T-cell (primary cell): Measurements from ENCODE around the gene EIF5AL1. TPM values are rescaled to one million over a fixed set of nuclear protein-coding genes. Genes with fewer than 3 reads are reported as not detected.

Experiments used
- ATAC-seq, 4 experiments: fragments of 200-7000 bp in 3 of 4; fragments of 150-1000 bp in 1 of 4; cut with Tn5 transposase; replicated peaks in 1 of 4; 1 replicate in 3 of 4; 2 replicates in 1 of 4; pipeline ENCODE4 v1.10.0; 2021; ENCODE audit warnings: moderate library complexity in 3 of 4, mild to moderate bottlenecking in 2 of 4, moderate number of reproducible peaks in 1 of 4
- CTCF ChIA-PET, 2 donors: fragments of 300-600 bp; sonication (Branson Sonifier 250); formaldehyde crosslinking; loops; one replicate each; lab custom pipeline; 2022; ENCODE audit warnings: antibody characterized with exemption in 2 of 2; lab: Charles Lee
- POLR2A ChIA-PET, 2 donors: fragments of 300-600 bp; sonication (Branson Sonifier 250); formaldehyde crosslinking; loops; one replicate each; lab custom pipeline; 2022; ENCODE audit warnings: antibody characterized with exemption in 2 of 2; lab: Charles Lee
- DNase-seq, 35 experiments: peaks; one replicate each; pipeline versions ENCODE4 v3.0.0 to v3.0.0-alpha.2; 2013 to 2023
- H3K27ac ChIP-seq: one replicate; pipeline ENCODE4 v1.5.1; 2013; ENCODE audit warnings: low read length
- H3K27me3 ChIP-seq, 2 experiments: replicated peaks in 1 of 2; 1 replicate in 1 of 2; 2 replicates in 1 of 2; pipeline versions ENCODE4 v1.6.1 to v1.7.0; 2013; ENCODE audit warnings: low read length in 1 of 2, mixed read lengths in 1 of 2; ENCODE audit not compliant: control insufficient read depth in 2 of 2, insufficient read depth in 2 of 2; ENCODE audit errors: extremely low read depth in 1 of 2
- H3K36me3 ChIP-seq, 2 donors: 1 replicate in 1 of 2; 2 replicates in 1 of 2; pipeline versions ENCODE4 v1.6.1 to v1.7.0; 2013; ENCODE audit warnings: low read length in 1 of 2; ENCODE audit not compliant: control insufficient read depth in 2 of 2, insufficient read depth in 1 of 2; ENCODE audit errors: extremely low read depth in 1 of 2
- H3K4me1 ChIP-seq, 2 experiments: 1 replicate in 1 of 2; 2 replicates in 1 of 2; pipeline versions ENCODE4 v1.6.1 to v1.7.0; 2013; ENCODE audit warnings: low read length in 2 of 2, mixed read lengths in 1 of 2; ENCODE audit not compliant: insufficient read depth in 2 of 2, control insufficient read depth in 1 of 2; ENCODE audit errors: extremely low read depth in 1 of 2
- H3K4me3 ChIP-seq, 2 donors: 1 replicate in 1 of 2; 2 replicates in 1 of 2; pipeline versions ENCODE4 v1.5.1 to v1.7.0; 2013; ENCODE audit warnings: mild to moderate bottlenecking in 2 of 2, low read length in 1 of 2, moderate library complexity in 1 of 2; ENCODE audit not compliant: control insufficient read depth in 1 of 2; ENCODE audit errors: extremely low read depth in 1 of 2
- H3K9me3 ChIP-seq: 2 replicates; pipeline ENCODE4 v1.7.0; 2013
- H3K27ac Mint-ChIP-seq, 2 donors: one replicate each; pipeline ENCODE4 v1.8.0; 2020 to 2021; ENCODE audit warnings: mild to moderate bottlenecking in 2 of 2, mixed read lengths in 2 of 2
- H3K27me3 Mint-ChIP-seq, 2 donors: one replicate each; pipeline ENCODE4 v1.8.0; 2021 to 2022; ENCODE audit warnings: mixed read lengths in 2 of 2
- H3K36me3 Mint-ChIP-seq: one replicate; pipeline ENCODE4 v1.8.0; 2021; ENCODE audit warnings: mixed read lengths
- H3K4me1 Mint-ChIP-seq, 3 donors: one replicate each; pipeline ENCODE4 v1.8.0; 2020 to 2022; ENCODE audit warnings: mixed read lengths in 3 of 3, mild to moderate bottlenecking in 1 of 3
- H3K4me3 Mint-ChIP-seq, 3 donors: one replicate each; pipeline ENCODE4 v1.8.0; 2020 to 2022; ENCODE audit warnings: mild to moderate bottlenecking in 3 of 3, mixed read lengths in 3 of 3, moderate library complexity in 3 of 3
- H3K9me3 Mint-ChIP-seq, 3 donors: one replicate each; pipeline ENCODE4 v1.8.0; 2020 to 2022; ENCODE audit warnings: mixed read lengths in 3 of 3
- WGBS: methylation state at CpG from one replicate; pipeline ENCODE4 v1.1.5; 2013; ENCODE audit warnings: missing lambda C conversion rate; ENCODE audit not compliant: insufficient coverage; 5-methylcytosine and 5-hydroxymethylcytosine counted together
- total RNA-seq, 35 experiments: library from RNA in 6 of 35; stranded (reverse) in 6 of 35; fragments of 120-200 nt in 1 of 35; gene quantifications; one replicate each; pipeline versions ENCODE4 v1.2.1 to v1.2.4 and lab custom pipeline; 2013 to 2026

The EIF5AL1 gene
- total RNA-seq, 5 donors from 2014 or later (not counting 1 experiment from before 2014, with no cell fraction given), result 0.10 to 0.28 (median 0.19) TPM; not detected in 2

- CTCF ChIA-PET, result interaction anchor here in 1 of 2 donors (1.1 kb wide), 1 partner anchor 9 kb away, joined by 6 read pairs; no protein-coding TSS in a partner anchor
- H3K4me1 ChIP-seq, result no peaks in the 10 kb centered on the region
- H3K36me3 ChIP-seq, result no peaks in the 10 kb centered on the region
- no peaks in the 10 kb centered on the region for H3K4me1 Mint-ChIP-seq
- no peak for ATAC-seq
- no peaks in the 10 kb centered on the region for H3K9me3 ChIP-seq
- POLR2A ChIA-PET, result no interaction called here
- H3K27me3 Mint-ChIP-seq, result peaks cover 0 to 5% of the 10 kb centered on the region in 2 donors
- H3K4me3 Mint-ChIP-seq, result no peak overlapping the region
- no peak overlapping the region for H3K4me3 ChIP-seq
- H3K27ac ChIP-seq, result no peak overlapping the region
- H3K27me3 ChIP-seq, result peaks cover 0 to 5% of the 10 kb centered on the region in 2 experiments
- no peak for DNase-seq
- WGBS, result 83% methylated on average over 7 of the region's 9 CpGs
- no peaks in the 10 kb centered on the region for H3K9me3 Mint-ChIP-seq
- H3K27ac Mint-ChIP-seq, result no peak overlapping the region
- no peaks in the 10 kb centered on the region for H3K36me3 Mint-ChIP-seq
These were observed 21.8 kb upstream of the EIF5AL1 start for GRCh38 chr10:79490400-79491142.

GRCh38 chr10:79491143-79491835, 21.0 kb upstream of the EIF5AL1 start:
- DNase-seq, result no peak
- no peaks in the 10 kb centered on the region for H3K4me1 Mint-ChIP-seq
- H3K9me3 ChIP-seq, result no peaks in the 10 kb centered on the region
- peaks cover 3 to 8% of the 10 kb centered on the region in 2 donors for H3K27me3 Mint-ChIP-seq
- H3K27ac Mint-ChIP-seq, result no peak overlapping the region
- no peaks in the 10 kb centered on the region for H3K36me3 ChIP-seq
- no peak overlapping the region for H3K4me3 ChIP-seq
- WGBS, result no CpG with 5 or more reads among the region's 6 CpGs
- CTCF ChIA-PET, result interaction anchor here in 1 of 2 donors (1.1 kb wide), 1 partner anchor 10 kb away, joined by 6 read pairs; no protein-coding TSS in a partner anchor
- no peaks in the 10 kb centered on the region for H3K9me3 Mint-ChIP-seq
- no peaks in the 10 kb centered on the region for H3K4me1 ChIP-seq
- POLR2A ChIA-PET, result no interaction called here
- no peaks in the 10 kb centered on the region for H3K36me3 Mint-ChIP-seq
- no peak overlapping the region for H3K4me3 Mint-ChIP-seq
- ATAC-seq, result no peak
- peaks cover 0 to 9% of the 10 kb centered on the region in 2 experiments for H3K27me3 ChIP-seq
- H3K27ac ChIP-seq, result no peak overlapping the region

DNA sequence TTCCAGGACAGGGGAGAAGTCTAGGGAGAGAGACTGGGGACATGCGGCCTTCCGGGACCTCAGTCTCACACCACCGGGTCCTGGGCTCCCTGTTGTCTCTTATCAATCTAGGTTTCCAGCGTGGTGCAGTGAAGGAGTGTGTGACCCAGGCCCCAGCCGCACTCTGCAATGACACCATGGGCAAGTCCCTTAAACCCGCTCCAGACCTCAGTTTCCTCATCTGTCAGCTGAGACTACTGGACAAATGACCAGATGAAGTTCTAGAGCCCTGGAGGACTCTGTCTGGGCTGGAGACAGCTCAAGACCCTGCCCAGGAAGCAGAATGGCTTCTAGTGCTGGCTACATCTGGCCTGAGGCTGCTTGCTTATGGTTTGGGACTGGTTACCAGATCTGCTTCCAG, 20.1 kb upstream of the EIF5AL1 start:
- 90% methylated on average over 6 of the region's 6 CpGs for WGBS
- DNase-seq (no peak), ATAC-seq (no peak)
- no peak overlapping the region for H3K4me3 Mint-ChIP-seq
- peaks cover 3 to 14% of the 10 kb centered on the region in 2 donors for H3K27me3 Mint-ChIP-seq
- H3K36me3 Mint-ChIP-seq, result no peaks in the 10 kb centered on the region
- Histone ChIP-seq H3K9me3 (no peaks in the 10 kb centered on the region), H3K4me3 (no peak overlapping the region), H3K36me3 (no peaks in the 10 kb centered on the region), H3K27ac (no peak overlapping the region), H3K4me1 (no peaks in the 10 kb centered on the region), H3K27me3 (peaks cover 0 to 16% of the 10 kb centered on the region in 2 experiments)
- H3K9me3 Mint-ChIP-seq, result no peaks in the 10 kb centered on the region
- H3K27ac Mint-ChIP-seq, result no peak overlapping the region
- no peaks in the 10 kb centered on the region for H3K4me1 Mint-ChIP-seq
- CTCF ChIA-PET, result no interaction called here
- POLR2A ChIA-PET, result no interaction called here

- peaks cover 0 to 16% of the 10 kb centered on the region in 2 experiments for H3K27me3 ChIP-seq
- H3K36me3 ChIP-seq, result no peaks in the 10 kb centered on the region
- Mint-ChIP-seq H3K27me3 (peaks cover 3 to 19% of the 10 kb centered on the region in 2 donors), H3K27ac (no peak overlapping the region), H3K4me3 (no peak overlapping the region), H3K36me3 (no peaks in the 10 kb centered on the region), H3K9me3 (no peaks in the 10 kb centered on the region), H3K4me1 (no peaks in the 10 kb centered on the region)
- no peaks in the 10 kb centered on the region for H3K9me3 ChIP-seq
- no peak for ATAC-seq
- CTCF ChIA-PET, result no interaction called here
- no peak overlapping the region for H3K27ac ChIP-seq
- 73% methylated on average over 2 of the region's 3 CpGs for WGBS
- POLR2A ChIA-PET, result no interaction called here
- H3K4me3 ChIP-seq, result no peak overlapping the region
- no peak for DNase-seq
- no peaks in the 10 kb centered on the region for H3K4me1 ChIP-seq
These were observed 19.5 kb upstream of the EIF5AL1 start for GRCh38 chr10:79492839-79493238.

GRCh38 chr10:79493806-79494205, 18.5 kb upstream of the EIF5AL1 start:
- H3K27ac ChIP-seq, result no peak overlapping the region
- POLR2A ChIA-PET, result no interaction called here
- WGBS, result 25% methylated on average over 1 of the region's 1 CpG
- H3K9me3 ChIP-seq, result no peaks in the 10 kb centered on the region
- no peak overlapping the region for H3K4me3 ChIP-seq
- Mint-ChIP-seq H3K27me3 (peaks cover 7 to 21% of the 10 kb centered on the region in 2 donors), H3K4me3 (no peak overlapping the region), H3K27ac (no peak overlapping the region), H3K9me3 (no peaks in the 10 kb centered on the region), H3K36me3 (no peaks in the 10 kb centered on the region), H3K4me1 (no peaks in the 10 kb centered on the region)
- CTCF ChIA-PET, result no interaction called here
- DNase-seq (no peak), ATAC-seq (no peak)
- no peaks in the 10 kb centered on the region for H3K36me3 ChIP-seq
- peaks cover 0 to 18% of the 10 kb centered on the region in 2 experiments for H3K27me3 ChIP-seq
- H3K4me1 ChIP-seq, result no peaks in the 10 kb centered on the region

DNA sequence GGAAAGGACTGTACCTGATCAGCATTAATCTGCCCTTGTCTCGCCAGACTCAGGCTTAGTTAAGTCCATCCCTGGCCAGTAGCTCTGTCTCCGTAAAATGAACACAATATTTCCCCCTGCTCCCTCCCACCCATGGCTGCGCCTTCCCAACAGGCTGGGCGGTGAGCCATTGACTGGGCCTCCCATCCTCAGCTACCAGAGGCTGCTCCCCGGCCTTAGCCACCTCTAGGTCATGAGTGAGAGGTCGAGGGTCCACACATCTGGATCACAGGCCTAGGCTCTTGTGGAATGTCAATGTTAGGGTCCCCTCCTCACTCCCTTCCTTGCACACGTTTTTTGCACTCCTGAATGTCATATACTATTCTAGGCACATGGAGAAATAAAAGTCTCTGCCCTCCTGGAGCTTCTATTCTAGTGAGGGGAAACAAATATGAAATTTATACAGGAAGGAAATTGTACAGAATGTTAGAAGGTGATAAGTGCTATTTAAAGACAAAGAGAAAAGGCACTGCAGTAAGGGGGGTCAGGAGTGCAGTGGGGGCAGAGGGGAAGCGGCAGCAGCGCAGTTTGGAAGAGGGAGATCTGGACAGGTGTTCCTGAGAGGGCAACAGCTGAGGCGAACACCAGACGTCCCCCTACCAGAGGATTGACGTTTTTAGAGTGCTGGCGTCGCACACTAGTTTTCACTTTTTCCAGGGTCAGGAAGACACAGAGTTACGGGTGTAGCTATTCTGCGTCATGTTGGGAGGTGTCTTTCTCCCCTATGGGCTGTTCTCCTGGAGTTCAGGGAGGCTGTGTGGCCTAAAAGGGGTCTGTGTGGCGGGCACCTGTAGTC, 17.2 kb upstream of the EIF5AL1 start:
- no peaks in the 10 kb centered on the region for H3K9me3 Mint-ChIP-seq
- peaks cover 8 to 23% of the 10 kb centered on the region in 2 donors for H3K27me3 Mint-ChIP-seq
- no peaks in the 10 kb centered on the region for H3K36me3 Mint-ChIP-seq
- ATAC-seq (no peak), DNase-seq (no peak)
- H3K27ac Mint-ChIP-seq, result no peak overlapping the region
- Histone ChIP-seq H3K36me3 (no peaks in the 10 kb centered on the region), H3K4me1 (no peaks in the 10 kb centered on the region), H3K27me3 (peaks cover 0 to 24% of the 10 kb centered on the region in 2 experiments), H3K9me3 (no peaks in the 10 kb centered on the region), H3K4me3 (no peak overlapping the region), H3K27ac (no peak overlapping the region)
- ChIA-PET POLR2A (no interaction called here), CTCF (interaction anchor here in 1 of 2 donors (0.6 kb wide), 1 partner anchor 28 kb away, joined by 4 read pairs; no protein-coding TSS in a partner anchor)
- H3K4me3 Mint-ChIP-seq, result no peak overlapping the region
- 67% methylated on average over 7 of the region's 17 CpGs for WGBS
- no peaks in the 10 kb centered on the region for H3K4me1 Mint-ChIP-seq
